ENCODE data around the gene TMEM18. TPM values are rescaled to one million over a fixed set of nuclear protein-coding genes. Genes with fewer than 3 reads are reported as not detected.

Gene TMEM18
- total and polyA plus RNA-seq, 9 of the 15 experiments (the other 6 are each of a cell fraction or from before 2014, with no cell fraction given): 12.8 to 55.9 (median 21.8) TPM

DNA sequence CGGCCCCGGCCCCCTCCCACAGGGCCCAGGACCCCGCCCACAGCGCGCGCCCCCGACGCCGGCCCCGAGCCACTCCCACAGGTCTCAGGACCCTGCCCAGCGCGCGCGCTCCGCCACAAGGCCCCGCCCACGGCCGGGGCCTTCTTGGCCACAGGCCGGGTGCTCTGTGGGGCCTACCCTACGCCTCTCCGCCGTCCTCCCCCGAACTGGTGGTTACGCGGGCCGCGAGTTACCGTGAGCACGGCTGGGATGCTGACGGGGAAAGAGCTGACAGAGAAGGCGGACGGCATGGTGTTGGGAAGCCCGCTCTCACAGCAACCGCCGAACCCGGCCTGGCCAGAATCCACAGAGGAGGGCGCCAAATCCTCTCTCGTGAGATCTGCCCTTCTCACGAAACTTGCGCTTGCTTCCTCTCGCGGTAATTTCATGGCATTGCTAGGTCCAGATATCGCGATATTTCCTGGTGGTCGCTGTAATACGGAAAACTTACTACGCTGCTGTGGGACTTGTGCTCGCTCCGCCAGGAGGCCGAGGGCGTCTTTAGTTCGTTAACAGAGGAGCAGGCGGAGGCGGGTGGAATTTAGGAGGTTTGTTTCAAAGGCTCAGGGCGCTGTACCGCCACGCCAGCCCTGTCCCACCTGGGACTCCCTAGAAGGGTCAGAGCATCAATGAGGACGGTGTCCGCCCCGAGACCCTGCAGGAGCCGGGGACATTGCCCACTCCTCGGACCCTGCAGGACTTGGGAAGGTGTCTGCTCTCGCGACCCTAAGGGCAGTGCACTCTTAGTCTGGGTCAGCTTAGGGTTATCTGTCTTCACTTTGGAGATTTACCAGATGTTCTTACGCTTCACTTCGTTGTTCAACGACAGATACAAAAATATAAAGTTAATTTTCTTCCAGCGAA lies at the start of gene TMEM18 (continued):
- TF ChIP-seq E2F8 (IDR thresholded peaks at IDR 0.05; ENCODE audit: low read depth, partially characterized antibody) (peak; percentile 91), KLF13 (tag; IDR thresholded peaks at IDR 0.05; ENCODE audit: borderline replicate concordance, low read depth) (peak; percentile 58; the same call in 1 of the 2 replicates), ZNF518B (CRISPR knock-in tag; IDR thresholded peaks at IDR 0.05) (no peak), CC2D1A (IDR thresholded peaks at IDR 0.05) (peak; percentile 79; the same call in 1 of the 2 replicates), ELF1 (tag; IDR thresholded peaks at IDR 0.05) (0 out of 2 replicates have a peak, but pooled peaks have one; percentile 47), NEUROD1 (IDR thresholded peaks at IDR 0.05; ENCODE audit: borderline replicate concordance, low read depth, low read length, partially characterized antibody) (peak; percentile 90), KDM1A (IDR thresholded peaks at IDR 0.05) (no peak), CBFB (CRISPR knock-in tag; IDR thresholded peaks at IDR 0.05) (peak; percentile 67; the same call in 1 of the 2 replicates), MCM2 (IDR thresholded peaks at IDR 0.05; ENCODE audit: low read depth) (no peak), PKNOX1 (IDR thresholded peaks at IDR 0.05) (no peak), ETS1 (conservative IDR thresholded peaks at IDR 0.05; ENCODE audit: control insufficient read depth, low read depth, low read length) (0 out of 2 replicates have a peak, but pooled peaks have one; percentile 48), KAT7 (CRISPR knock-in tag; IDR thresholded peaks at IDR 0.05; ENCODE audit: borderline replicate concordance) (peak; percentile 58; the same call in 1 of the 2 replicates)
- TF ChIP-seq, protein P1, sequence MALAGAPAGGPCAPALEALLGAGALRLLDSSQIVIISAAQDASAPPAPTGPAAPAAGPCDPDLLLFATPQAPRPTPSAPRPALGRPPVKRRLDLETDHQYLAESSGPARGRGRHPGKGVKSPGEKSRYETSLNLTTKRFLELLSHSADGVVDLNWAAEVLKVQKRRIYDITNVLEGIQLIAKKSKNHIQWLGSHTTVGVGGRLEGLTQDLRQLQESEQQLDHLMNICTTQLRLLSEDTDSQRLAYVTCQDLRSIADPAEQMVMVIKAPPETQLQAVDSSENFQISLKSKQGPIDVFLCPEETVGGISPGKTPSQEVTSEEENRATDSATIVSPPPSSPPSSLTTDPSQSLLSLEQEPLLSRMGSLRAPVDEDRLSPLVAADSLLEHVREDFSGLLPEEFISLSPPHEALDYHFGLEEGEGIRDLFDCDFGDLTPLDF (CRISPR knock-in tag; IDR thresholded peaks at IDR 0.05): peak; percentile 98
- TF ChIP-seq, protein P2, sequence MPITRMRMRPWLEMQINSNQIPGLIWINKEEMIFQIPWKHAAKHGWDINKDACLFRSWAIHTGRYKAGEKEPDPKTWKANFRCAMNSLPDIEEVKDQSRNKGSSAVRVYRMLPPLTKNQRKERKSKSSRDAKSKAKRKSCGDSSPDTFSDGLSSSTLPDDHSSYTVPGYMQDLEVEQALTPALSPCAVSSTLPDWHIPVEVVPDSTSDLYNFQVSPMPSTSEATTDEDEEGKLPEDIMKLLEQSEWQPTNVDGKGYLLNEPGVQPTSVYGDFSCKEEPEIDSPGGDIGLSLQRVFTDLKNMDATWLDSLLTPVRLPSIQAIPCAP (CRISPR knock-in tag; IDR thresholded peaks at IDR 0.05; ENCODE audit: borderline replicate concordance): no peak

Data from K562 (cell line).